ENCODE results near the gene VAMP5. TPM values are rescaled to one million over a fixed set of nuclear protein-coding genes. Genes with fewer than 3 reads are reported as not detected.

Gene VAMP5
- total RNA-seq, 1 donor from 2014 or later, result not detected

DNA sequence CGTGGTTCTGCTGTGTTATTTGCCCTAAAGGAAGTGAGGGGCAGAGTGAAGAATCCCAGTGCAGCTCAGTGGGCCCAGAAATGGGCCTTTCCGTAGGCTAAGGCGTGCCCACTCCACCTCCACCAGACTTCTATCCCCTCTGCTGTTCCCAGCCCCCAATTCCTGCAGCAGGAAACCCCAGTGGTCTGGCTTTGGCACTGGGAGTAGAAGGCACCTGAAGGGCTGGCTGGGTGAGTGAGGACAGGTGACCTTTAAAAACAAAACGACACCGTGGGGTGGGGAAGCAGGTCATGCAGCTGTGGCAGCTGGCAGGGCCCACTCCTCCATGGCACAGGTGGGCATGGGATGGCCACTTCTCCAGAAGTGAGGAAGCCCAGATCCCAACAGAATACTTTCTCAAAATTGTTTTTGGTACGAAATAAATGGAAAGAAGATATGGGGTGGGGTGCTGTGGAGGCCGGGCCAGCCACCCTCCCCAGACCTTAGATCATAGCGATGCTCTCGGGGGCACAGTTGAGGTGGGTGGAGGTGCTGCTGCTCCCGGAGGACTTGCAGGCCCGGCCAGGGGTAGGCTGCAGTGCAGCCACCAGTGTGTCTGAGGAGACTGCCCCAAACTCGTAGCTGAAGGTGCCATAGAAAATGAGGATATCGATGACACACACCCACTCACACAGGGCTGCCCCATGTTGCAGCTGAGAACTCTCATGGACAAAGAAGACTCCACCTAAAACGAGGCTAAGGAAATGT lies 14.5 kb downstream of the VAMP5 start:
- H3F3A ChIP-seq (ENCODE audit: low read depth), result peaks cover 12% of the 10 kb centered on the region
- H3K27me3 Mint-ChIP-seq (ENCODE audit: insufficient read depth, low read depth), result peaks cover 9% of the 10 kb centered on the region
- H3K27ac Mint-ChIP-seq, result no peak overlapping the region
- no peak overlapping the region for H3K4me3 ChIP-seq
- no peaks in the 10 kb centered on the region for H3K9me3 ChIP-seq (ENCODE audit: low read depth)
- no peak for DNase-seq (ENCODE audit: low spot score)
- H3K4me3 Mint-ChIP-seq, result no peak overlapping the region
- H3K27me3 ChIP-seq, result no peaks in the 10 kb centered on the region
- H3K27ac ChIP-seq, result no peak overlapping the region
- H2AFZ ChIP-seq (replicated peaks), result no peak overlapping the region
- H3K9ac ChIP-seq, result no peak overlapping the region
- H3K9me3 Mint-ChIP-seq, result no peaks in the 10 kb centered on the region
- H3K4me1 ChIP-seq, result peaks cover 9% of the 10 kb centered on the region
- no peak overlapping the region for H3K4me2 ChIP-seq
- TF ChIP-seq EZH2phosphoT487 (IDR thresholded peaks at IDR 0.05) (no peak), EZH2 (IDR thresholded peaks at IDR 0.05) (no peak)
- TF ChIP-seq, protein P1, sequence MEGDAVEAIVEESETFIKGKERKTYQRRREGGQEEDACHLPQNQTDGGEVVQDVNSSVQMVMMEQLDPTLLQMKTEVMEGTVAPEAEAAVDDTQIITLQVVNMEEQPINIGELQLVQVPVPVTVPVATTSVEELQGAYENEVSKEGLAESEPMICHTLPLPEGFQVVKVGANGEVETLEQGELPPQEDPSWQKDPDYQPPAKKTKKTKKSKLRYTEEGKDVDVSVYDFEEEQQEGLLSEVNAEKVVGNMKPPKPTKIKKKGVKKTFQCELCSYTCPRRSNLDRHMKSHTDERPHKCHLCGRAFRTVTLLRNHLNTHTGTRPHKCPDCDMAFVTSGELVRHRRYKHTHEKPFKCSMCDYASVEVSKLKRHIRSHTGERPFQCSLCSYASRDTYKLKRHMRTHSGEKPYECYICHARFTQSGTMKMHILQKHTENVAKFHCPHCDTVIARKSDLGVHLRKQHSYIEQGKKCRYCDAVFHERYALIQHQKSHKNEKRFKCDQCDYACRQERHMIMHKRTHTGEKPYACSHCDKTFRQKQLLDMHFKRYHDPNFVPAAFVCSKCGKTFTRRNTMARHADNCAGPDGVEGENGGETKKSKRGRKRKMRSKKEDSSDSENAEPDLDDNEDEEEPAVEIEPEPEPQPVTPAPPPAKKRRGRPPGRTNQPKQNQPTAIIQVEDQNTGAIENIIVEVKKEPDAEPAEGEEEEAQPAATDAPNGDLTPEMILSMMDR (IDR thresholded peaks at IDR 0.05), result no peak
- peaks cover 38% of the 10 kb centered on the region for H3K4me1 Mint-ChIP-seq
- H3K36me3 Mint-ChIP-seq, result peaks cover under 1% of the 10 kb centered on the region
- H3K79me2 ChIP-seq (ENCODE audit: low read depth), result peaks cover 34% of the 10 kb centered on the region
- H3K36me3 ChIP-seq, result no peaks in the 10 kb centered on the region
- peaks cover 18% of the 10 kb centered on the region for H4K20me1 ChIP-seq (ENCODE audit: low read depth)

DNA sequence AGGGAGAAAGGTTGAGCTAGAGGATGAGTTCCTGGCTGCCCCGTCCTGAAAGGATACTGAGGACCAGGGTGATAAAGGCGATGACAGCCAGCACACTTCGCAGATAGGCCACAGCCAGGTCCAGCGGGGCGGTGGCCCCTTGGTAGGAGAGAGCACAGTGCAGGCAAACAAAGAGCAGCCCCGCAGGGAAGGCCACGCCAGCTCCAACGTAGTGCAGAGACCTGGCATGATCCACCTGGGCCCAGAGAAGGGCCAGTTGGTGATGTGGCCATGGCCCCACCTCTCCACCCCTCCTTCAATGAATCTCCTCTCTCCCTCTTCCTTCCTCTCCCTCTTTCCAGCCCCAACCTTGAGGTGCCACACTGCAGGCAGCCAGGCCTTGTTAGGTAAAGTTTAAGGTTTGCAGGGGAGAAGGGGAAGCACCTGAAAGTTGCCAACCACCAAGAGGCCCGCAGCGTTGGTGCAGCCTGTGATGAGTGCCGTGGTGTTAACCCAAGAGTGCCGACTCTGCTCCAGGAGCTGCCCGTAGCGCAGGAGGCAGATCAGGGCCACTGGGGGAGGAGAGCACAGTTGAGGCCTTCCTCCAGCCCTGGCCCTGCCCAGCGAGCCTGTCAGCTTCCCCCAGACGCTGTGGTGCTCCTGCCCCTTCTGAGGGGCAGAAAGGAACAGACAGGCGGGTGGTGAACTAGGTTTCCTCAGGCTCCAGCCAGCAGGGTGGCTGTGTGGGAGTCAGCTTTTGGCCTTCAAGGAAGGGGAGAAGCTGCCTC lies 15.4 kb downstream of the VAMP5 start:
- Histone ChIP-seq H2AFZ (replicated peaks) (no peak overlapping the region), H3K9me3 (ENCODE audit: low read depth) (no peaks in the 10 kb centered on the region), H3K27ac (no peak overlapping the region), H3K9ac (no peak overlapping the region), H3K79me2 (ENCODE audit: low read depth) (peaks cover 40% of the 10 kb centered on the region), H3K27me3 (no peaks in the 10 kb centered on the region), H3F3A (ENCODE audit: low read depth) (peaks cover 14% of the 10 kb centered on the region), H3K4me1 (peaks cover 9% of the 10 kb centered on the region), H4K20me1 (ENCODE audit: low read depth) (peaks cover 18% of the 10 kb centered on the region), H3K4me2 (no peak overlapping the region), H3K4me3 (no peak overlapping the region), H3K36me3 (no peaks in the 10 kb centered on the region)
- no peak for DNase-seq (ENCODE audit: low spot score)
- TF ChIP-seq EZH2 (IDR thresholded peaks at IDR 0.05), result no peak
- TF ChIP-seq, protein P1 (IDR thresholded peaks at IDR 0.05), result no peak
- H3K4me1 Mint-ChIP-seq, result peaks cover 33% of the 10 kb centered on the region
- H3K36me3 Mint-ChIP-seq, result peaks cover 2% of the 10 kb centered on the region
- no peak overlapping the region for H3K27ac Mint-ChIP-seq
- H3K27me3 Mint-ChIP-seq (ENCODE audit: insufficient read depth, low read depth), result peaks cover 9% of the 10 kb centered on the region
- H3K4me3 Mint-ChIP-seq, result peak overlapping the region; percentile 30
- H3K9me3 Mint-ChIP-seq, result no peaks in the 10 kb centered on the region

DNA sequence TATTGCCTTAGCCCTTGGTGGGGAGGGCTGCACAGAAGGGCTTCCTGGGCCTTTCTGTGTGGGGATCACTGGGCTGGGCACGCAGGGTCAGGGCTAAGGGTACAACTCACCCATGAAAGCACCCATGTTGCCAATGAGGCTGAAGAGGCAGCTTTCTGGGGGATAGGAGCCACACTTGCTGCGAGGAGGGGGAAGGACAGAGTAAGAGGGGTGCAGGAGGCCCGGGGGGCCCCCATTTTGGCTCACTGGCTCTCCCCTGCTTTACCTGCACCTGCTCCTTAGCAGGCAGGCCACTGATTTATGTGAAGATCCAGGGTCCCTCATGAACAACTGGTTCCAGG lies 16.0 kb downstream of the VAMP5 start:
- Mint-ChIP-seq H3K4me1 (peaks cover 34% of the 10 kb centered on the region), H3K36me3 (peaks cover 2% of the 10 kb centered on the region), H3K27ac (no peak overlapping the region), H3K27me3 (ENCODE audit: insufficient read depth, low read depth) (peaks cover 9% of the 10 kb centered on the region), H3K4me3 (no peak overlapping the region), H3K9me3 (no peaks in the 10 kb centered on the region)
- H3K36me3 ChIP-seq, result no peaks in the 10 kb centered on the region
- H3K4me3 ChIP-seq, result no peak overlapping the region
- peaks cover 19% of the 10 kb centered on the region for H3F3A ChIP-seq (ENCODE audit: low read depth)
- no peak overlapping the region for H3K4me2 ChIP-seq
- no peaks in the 10 kb centered on the region for H3K9me3 ChIP-seq (ENCODE audit: low read depth)
- peaks cover 36% of the 10 kb centered on the region for H3K79me2 ChIP-seq (ENCODE audit: low read depth)
- H4K20me1 ChIP-seq (ENCODE audit: low read depth), result peaks cover 21% of the 10 kb centered on the region
- TF ChIP-seq EZH2 (IDR thresholded peaks at IDR 0.05), result no peak
- TF ChIP-seq EZH2phosphoT487 (IDR thresholded peaks at IDR 0.05), result no peak
- TF ChIP-seq, protein P1 (IDR thresholded peaks at IDR 0.05), result no peak
- no peak overlapping the region for H3K27ac ChIP-seq
- H3K9ac ChIP-seq, result no peak overlapping the region
- H3K27me3 ChIP-seq, result no peaks in the 10 kb centered on the region
- no peak for DNase-seq (ENCODE audit: low spot score)
- H2AFZ ChIP-seq (replicated peaks), result no peak overlapping the region
- peaks cover 9% of the 10 kb centered on the region for H3K4me1 ChIP-seq
